ENCODE data around the gene RASAL2.

- TF ChIP-seq CTCF (IDR thresholded peaks at IDR 0.05) (no peak), POLR2A (IDR thresholded peaks at IDR 0.05) (no peak)
These were observed 35.9 kb upstream of the RASAL2 start for GRCh38 chr1:178057912-178058534.

Data from thyroid gland (tissue), 4 donors.